HG03280 (cell line): Measurements from ENCODE around the gene ZFPM1.
"Not testable (repeated sequence)": the region's sequence is repeated elsewhere in the genome, so short reads cannot be mapped to it uniquely, and the experiment has no call there.

ENCODE experiments used
- ATAC-seq: cut with Tn5 transposase; IDR thresholded peaks from one replicate; pipeline ENCODE4 v1.9.1; 2021; ENCODE audit warnings: mild to moderate bottlenecking, moderate library complexity; ENCODE audit not compliant: unreplicated experiment

Gene ZFPM1

DNA sequence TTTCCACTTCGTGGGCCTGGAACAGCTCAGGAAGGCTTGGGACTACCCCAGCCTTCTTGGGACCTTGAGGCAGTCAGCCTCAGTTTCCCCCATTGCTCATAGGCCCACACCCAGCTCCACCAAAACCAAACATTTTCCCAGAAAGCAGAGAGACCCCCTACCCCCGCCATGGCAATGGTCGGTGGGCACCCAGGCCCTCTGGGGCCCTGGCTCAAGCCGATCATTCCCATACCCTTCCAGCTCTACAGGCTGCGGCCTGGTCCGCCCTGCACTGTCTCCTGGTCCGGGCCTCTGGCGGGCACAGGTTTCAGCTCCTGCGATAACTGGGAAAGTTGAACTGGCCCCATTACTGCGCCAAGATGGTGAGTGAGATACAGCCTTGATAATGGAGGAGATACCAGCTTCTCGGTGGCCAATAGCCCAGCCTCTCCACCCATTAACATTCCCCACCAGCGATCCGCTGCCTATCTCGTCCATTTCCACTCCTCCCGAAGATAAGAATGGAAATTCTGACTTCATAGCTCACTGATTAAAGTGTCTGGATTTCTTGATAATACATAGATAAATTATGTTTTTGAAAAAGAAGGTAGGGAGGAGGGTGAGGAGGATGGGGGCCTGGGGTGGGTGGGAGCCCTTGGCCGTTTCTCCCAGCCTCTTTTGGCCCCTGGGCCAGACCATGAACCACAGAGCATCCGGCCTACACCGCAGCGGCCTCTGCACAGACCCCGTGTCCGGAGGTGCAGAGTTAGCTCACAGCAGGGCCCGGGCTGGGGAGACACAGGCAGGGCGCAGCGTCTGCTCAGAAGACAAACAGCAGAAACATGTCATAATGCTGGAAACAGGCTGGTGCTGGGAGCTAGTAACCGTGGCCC lies 11.6 kb downstream of the ZFPM1 start:
- ATAC-seq = no peak

DNA sequence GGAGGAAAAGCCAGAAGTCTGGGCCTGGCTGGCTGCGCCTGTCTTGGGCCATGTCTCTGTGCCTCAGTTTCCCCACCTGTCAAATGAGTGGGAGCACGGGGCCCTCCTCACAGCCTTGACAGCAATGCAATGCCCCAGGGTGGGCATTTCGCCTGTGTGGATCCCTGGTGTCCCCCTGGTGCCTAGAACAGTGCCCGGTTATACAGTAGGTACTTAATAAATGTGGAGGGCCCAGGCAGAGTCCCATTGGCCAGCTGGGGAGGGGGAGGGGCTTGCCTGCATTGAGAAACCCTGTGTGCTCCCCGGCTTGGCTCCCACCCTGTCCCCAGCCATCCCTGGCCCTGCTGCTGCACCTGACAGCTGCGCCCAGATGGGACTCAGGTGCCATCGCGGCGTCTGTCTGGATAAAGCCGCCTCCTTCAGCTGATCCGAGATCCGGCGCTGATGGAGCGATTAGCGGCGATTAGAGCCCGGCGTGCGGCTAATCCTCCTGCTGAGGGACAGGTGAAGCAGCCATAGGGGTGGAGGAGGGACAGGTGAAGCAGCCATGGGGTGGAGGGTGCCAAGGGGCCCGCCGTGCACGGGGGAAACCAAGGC lies 12.4 kb downstream of the ZFPM1 start:
- no peak for ATAC-seq

DNA sequence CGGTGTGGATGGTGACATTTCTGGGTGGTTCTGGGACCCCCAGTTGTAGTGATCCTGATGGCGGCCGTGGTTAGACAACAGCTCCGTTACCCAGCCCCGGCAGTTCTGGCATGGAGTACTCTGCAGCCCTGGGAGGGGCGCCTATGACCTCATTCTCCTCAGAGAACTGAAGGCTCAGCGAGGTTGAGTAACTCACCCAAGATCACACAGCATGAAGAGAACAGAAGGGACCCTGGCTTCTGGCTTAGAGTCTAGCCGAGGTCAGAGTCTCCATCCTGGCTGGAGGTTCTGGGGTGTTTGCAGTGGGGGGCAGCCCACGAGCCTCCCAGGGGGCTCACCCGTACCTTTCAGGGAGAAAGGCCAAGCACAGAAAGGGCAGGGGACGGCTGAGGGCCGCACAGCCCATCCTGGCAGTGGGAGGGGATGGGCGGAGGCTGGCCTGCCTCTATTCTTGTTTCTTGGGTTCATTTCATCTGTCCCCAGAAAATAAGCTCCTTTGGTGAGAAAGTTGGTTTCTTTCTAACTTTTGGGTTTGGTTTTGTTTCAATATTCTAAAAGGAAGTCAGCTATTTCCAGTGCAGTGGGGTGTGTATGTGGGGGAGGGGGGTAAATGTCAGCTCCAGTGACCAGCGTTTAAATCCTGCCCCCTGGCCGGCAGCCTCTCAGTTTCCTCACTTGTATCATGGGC lies 13.2 kb downstream of the ZFPM1 start:
- no peak for ATAC-seq

DNA sequence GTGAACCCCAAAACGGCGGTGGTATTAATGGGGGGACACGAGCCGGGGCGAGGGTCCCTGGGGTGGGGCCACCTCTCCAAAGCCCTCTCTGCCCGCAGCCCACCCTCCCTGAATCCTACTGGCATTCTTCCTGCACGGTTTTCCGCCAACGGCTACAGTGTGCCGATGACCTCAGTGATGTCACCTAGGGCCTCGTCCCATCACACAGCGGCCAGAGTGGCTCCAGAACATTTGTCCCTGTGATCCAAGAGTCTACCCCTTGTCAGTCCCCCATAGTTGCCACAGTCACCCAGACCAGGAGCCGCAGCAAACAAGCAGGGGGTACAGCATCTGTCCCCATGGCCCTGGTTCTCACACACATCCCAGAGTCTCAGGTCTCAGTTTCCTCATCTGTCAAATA lies 13.9 kb downstream of the ZFPM1 start:
- no peak for ATAC-seq

DNA sequence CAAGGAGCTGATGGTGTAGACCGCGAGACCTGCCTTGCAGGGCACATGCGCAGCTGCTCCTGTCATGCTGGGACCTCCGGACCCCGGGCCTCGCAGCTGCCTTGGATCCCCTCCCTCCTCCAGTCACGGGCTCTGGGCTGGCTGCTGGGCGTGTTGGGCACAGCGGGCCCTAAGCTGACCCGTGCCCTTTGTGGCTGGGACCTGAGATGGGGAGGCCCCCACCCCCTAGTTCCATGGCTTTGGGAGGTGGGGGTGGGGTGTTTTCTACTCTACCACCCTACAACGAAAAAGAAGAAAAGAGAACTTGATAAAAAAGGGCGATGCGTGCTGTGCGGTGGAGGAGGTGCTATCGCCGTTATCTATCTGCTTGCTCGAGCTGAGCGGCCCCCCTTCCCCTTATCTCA lies 14.5 kb downstream of the ZFPM1 start:
- ATAC-seq = no peak

DNA sequence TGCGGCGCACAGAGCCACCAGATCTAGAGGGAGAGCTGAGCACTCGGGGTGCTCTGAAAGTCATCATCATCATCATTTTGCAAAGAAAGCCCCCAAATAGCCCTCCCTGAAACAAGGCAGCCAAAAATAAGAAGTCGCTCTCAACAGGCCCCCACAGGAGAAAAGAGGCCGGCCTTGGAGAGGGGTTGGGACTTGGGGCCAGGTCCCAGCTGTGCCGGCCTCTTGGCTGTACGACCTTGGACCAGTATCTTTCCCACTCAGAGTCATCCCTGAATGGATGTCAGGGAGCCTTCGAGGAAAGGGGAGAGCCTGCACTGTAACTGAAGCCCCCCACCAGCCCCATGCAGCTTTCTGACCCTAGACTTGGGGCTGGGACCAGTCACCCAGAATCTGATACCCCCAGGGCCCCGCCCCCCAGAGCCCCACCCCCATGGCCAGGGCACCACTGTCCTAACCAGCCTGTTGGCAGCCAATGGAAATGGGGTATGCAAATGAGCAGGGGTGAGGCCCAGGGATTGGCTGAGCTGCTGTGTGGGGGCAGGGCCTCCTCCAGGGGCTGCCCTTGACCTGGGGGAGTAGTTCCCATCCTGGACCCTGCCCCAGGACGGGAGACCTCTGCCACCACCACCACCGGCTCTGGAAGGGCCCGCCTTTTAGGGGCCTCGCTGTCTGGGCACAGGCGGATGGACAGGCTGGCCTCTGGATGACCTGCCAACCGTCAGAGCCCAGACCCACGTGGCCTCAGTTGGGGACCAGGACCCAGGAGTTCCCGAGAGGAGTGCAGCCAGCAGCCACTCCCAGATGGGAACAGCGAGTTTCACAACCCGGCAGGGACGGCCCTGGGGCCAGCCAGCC lies 15.4 kb downstream of the ZFPM1 start:
- ATAC-seq = no peak

DNA sequence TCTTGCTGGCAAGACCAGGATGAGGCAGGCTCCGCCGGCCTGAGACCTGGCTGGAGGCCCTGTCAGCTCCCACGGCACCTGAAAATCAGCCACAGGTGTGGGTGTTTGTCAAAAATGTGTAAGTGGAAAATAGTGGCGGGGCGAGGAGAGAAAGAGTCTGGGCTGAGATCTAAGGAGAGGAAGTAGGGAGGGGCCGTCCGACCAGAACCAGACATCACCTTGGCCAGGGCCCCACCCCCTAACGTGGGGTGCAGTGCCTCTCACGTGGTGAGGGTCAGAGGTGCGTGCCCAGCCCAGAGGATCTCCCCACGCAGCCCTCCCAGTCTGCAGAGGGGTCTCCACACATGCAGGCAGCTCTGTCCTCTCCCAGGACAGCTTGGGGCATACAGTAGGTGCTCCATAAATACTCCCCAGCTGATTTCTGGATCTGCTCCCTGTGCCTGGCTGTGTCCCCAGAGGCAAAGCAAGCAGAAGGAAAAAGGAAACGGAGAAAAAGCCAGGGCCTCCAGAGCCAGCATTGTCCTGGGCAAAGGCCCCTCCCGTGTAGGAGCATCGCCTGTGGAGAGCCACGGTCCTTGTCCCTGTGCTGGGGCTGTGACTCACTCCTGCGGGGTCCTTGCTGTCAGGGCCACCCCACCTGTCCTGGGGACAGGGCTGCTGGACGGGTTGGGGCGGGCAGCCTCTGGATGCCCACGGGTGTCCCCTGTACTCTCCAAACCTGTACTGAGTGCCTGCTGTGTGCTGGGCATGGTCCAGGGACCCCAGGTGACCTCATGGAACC lies 16.7 kb downstream of the ZFPM1 start:
- no peak for ATAC-seq

DNA sequence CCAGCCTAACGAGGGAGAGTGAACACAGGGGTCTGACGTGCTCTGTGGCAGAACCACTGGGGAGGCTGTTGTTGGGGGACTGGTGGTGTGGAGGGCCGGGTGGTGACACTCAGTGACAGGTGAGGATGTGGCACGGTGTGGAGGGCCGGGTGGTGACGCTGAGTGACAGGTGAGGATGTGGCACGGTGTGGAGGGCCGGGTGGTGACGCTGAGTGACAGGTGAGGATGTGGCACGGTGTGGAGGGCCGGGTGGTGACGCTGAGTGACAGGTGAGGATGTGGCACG lies 17.3 kb downstream of the ZFPM1 start:
- not testable (repeated sequence) for ATAC-seq

DNA sequence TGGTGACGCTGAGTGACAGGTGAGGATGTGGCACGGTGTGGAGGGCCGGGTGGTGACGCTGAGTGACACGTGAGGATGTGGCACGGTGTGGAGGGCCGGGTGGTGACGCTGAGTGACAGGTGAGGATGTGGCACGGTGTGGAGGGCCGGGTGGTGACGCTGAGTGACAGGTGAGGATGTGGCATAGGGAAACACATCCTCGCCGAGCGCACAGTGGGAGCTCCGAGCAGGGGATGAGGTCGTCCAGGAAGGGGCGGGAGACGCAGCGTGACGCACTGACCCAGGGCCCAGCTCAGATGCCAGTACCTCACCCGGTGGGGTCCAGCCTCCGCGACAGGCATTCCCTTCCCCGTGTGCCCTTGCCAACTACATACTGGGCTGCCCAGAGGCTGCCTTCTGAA lies 17.6 kb downstream of the ZFPM1 start:
- not testable (repeated sequence) for ATAC-seq

DNA sequence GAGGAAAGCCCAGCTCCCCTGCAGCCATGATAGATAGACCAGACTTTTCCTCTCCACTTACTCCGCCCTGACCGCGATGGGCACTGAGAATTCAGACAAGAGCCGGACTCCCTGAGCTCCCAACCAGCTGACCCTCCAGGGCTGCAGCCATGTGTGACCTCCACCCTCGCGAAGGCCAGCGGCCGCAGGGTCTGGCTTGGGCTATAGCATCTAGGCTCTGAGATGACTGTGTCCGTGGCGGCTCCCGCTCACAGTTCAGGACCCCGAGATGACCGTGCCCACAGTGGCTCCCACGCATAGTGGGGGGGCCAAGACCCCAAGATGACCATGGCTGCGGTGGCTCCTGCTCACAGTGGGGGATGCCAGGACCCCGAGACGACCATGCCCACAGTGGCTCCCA lies 18.0 kb downstream of the ZFPM1 start:
- no peak for ATAC-seq

DNA sequence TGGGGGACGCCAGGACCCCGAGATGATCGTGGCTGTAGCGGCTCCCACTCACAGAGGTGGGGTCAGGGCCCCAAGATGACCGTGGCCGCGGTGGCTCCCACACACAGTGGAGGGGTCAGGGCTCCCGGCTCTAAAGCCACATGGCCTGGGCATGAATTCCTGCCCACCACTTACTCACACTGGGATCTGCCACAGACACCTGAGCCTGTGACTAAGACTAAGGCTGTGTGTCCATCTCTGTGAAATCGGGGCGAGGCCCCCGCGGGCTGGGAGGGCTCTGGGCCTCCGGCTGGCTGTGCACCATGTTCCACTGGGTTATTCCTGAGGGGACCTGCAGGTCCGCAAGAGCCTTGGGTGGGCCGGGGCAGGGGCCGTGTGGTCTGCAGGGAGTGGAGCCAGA lies 18.5 kb downstream of the ZFPM1 start:
- no peak for ATAC-seq

DNA sequence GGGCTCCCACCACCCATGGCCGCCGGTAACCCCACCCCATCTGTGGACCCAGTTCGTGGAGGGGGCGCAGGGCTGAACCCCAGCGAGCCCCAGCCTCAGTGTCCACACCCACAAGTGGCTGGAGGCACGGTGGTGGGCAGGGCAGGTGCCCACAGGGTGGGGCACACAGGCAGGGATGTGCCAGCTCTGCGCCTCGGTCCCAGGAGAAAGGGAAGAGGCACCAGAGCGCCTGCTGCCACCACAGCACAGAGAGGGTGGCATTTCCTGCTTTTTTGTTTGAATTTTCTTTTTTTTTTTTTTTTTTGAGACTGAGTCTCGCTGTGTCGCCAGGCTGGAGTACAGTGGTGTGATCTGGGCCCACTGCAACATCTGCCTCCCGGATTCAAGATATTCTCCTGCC lies 19.0 kb downstream of the ZFPM1 start:
- no peak for ATAC-seq

DNA sequence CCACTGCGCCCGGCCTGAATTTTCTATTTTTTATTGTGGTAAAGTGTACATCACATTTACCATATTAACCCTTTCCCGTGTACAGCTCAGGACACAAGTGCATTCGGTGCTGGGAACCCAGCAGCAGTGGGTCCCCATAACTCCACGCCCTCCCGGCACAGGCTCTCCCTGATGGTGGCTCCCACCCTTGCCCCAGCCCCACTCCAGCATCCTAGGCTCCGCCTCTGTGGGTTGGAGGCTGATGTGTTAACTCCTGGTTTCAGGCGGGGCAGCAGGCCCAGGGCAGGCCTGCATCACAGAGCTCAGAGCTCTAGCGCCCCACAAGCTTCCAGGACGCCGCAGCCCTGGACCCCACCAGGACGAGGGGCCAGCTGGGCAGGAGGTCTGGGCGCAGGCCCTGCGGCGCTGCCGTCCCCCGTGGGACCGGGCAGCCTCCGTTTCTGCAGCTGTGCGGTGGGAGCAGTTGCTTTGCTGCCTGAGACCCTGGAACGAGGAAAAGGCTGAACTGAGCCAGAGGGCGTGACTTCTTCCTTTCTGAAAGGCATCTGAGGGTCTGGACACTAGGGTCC lies 19.6 kb downstream of the ZFPM1 start:
- ATAC-seq = no peak

DNA sequence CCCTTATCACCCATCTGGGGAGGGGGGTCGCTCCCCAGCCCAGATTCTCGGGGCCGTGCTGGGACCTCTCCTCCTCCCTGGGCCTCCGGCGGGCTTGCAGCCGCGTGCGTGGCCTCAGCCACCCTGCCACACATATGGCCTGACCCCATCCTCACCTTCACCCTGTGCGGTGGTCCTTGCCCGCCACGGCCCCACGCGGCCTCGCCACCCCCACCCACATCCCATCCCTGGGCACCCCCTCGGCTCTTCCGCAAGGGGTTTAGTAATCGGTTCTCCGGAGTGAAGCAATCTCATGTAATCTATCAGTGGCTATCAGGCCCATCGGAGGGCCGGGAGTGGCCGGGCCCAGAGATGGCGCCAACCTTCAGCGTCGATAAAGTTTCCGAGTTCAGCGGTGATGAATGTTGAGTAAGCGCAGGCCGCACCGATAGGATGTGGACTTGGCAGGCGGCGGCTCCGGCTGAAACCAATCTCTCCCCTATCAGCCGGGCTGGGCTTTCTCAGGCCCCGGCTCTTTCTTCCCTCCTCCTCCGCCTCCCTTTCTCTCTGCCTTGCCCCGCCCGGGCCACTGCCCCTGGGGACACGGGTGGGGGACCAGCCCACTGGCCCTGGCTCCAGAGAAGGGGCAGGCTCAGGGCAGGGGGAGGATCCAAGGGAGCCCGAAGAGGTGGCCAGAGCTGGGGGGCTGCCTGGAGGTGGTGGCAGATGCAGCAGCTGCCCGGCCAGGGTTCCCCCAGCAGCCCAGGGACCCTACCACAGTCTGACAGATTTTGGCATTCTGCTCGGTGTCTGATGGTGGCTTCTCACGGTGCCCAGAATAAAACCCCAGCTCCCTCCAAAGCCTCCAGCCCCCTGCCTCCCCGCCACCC lies 20.8 kb downstream of the ZFPM1 start:
- ATAC-seq = no peak

DNA sequence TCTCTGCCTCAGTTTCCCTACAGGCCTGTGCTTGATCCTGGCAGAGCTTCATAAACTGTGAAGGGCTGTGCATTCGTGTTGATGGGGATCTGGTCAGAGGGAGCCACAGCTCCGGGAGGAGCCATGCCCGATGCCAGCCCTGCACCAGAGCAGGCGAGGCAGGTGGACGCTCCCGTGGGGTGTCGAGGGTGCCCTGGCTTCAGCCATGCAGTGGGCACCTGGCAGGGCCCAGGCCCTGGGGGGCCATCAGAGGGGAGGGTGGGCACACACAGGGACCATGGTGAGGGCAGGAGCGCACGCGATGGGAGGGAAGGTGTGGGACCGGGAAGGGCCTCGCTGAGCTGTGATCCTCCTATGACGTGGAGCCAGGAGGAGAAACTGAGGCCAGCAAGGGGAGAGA lies 22.0 kb downstream of the ZFPM1 start:
- no peak for ATAC-seq

DNA sequence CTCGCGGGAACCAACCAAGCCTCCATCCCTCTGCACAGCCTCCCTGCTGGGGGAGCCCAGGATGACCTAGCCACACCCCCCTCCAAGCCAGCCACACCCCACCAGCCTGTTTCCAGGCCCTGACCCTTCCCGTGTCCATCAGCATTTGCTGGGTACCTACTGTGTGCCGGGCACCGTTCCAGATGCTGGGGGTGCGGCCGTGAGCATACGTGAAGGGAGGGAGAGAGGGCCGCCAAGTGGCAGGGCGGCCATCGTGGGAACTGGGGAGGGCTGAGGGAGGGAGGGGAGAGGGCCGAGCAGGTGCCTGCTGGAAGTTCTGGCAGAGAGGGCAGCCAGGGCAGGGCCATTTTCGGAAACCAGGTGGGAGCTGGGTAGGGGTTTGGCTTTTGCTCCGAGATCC lies 23.1 kb downstream of the ZFPM1 start:
- ATAC-seq = no peak

DNA sequence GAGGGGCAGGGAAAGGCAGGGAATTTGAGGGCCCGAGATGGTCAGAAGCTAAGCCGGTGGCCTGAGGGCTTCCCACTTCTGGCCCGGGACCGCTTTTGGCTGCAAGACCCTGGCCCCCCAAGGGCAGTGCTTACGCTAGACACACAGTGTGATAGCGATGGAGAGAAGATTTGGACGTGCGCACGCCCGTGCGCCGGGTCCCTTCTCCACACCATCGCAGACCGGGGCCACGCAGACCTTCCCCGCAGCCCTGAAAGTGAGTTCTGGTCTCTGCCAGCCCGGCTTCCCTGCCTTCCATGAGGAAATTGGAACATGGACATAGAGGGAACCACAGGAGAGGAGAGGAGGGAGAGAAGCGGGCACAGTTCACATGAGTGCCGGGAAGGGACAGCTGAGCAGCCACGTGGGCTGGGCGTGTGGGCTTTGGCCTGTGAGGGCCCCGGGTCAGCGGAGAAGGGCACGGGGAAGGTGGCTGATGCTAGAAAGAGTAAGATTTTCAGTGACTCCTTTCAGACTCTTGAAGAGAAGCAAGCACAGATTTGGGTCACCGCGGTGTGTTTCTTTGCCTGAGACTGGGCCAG lies 23.8 kb downstream of the ZFPM1 start:
- no peak for ATAC-seq

DNA sequence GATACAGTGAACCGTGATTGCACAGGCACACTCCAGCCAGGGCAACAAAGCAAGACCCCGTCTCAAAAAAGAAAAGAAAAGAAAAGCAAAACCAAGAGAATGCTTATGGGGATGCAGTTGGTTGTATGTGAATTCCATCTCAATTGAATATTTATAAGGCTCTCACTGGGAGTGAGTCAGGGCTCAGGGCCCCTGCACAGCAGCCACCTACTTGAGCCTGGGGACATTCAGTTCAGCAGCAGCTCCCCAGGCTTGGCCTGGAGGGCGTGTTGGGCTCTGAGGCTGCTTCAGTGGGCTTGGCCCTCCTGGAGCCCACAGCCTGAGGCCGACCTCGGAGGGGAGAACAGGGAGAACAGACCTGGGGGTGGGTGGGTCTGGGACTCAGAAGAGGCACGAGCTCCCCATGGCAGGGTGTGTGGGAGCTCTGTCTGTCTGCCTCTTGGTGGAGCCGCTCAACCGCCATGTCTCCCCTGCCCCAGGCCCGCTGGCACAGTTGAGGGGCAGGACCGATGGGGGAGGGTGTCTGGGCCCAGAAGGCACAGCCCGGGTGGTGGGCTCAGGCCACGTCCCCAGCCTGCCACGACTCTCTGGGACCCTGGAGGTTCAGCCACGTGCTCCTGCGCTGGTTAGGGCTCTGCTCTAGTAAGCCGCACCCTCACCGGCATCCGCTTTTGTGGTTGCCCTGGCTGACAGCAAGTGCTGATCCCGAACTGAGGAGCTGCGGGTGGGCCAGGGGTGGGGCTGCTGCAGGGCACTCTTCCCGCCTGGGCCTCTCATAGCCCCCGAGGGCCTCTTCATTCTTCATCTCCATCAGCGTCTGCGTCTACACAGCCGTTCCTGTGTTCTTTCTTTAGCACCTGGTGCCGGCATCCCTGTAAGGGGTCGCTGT lies 24.8 kb downstream of the ZFPM1 start:
- ATAC-seq = no peak
